K562 (cell line): ENCODE data around the gene MATCAP1. TPM values are rescaled to one million over a fixed set of nuclear protein-coding genes. Genes with fewer than 3 reads are reported as not detected.
A peak's percentile ranks its signal among the peaks of the same experiment; 100 is the strongest.

Experiments used
- CGGBP1 ChIP-seq: fragments of 250-450 bp; sonication (Bioruptor Pico); IDR thresholded peaks from 2 replicates; pipeline ENCODE4 v1.9.0; 2021; ENCODE audit warnings: mild to moderate bottlenecking
- FOXP4 ChIP-seq: sonication (generic); formaldehyde crosslinking; IDR thresholded peaks from 2 replicates; pipeline ENCODE4 v1.8.0; 2022; ENCODE audit warnings: mild to moderate bottlenecking, missing genetic modification reagents, borderline replicate concordance
- POLR3G ChIP-seq: IDR thresholded peaks from 2 replicates; pipeline ENCODE4 v1.6.1; 2011; ENCODE audit not compliant: insufficient read length, insufficient replicate concordance; ENCODE audit errors: extremely low read depth
- RBFOX2 ChIP-seq: fragments of 200-400 bp; formaldehyde crosslinking; IDR thresholded peaks from 2 replicates; pipeline ENCODE4 v1.6.1; 2017; ENCODE audit warnings: low read depth, mild to moderate bottlenecking, low read length, moderate library complexity
- RNF2 ChIP-seq: sonication (generic); IDR thresholded peaks from 2 replicates; pipeline ENCODE4 v1.6.1; 2016
- SIN3A ChIP-seq, 2 experiments: fragments of 150-350 bp in 1 of 2; IDR thresholded peaks; 2 replicates each; pipeline ENCODE4 v1.6.1; 2011 to 2016; ENCODE audit warnings: borderline replicate concordance in 2 of 2, low read depth in 2 of 2, low read length in 2 of 2, mild to moderate bottlenecking in 2 of 2, moderate library complexity in 2 of 2; ENCODE audit not compliant: control insufficient read depth in 1 of 2
- STAT6 ChIP-seq: sonication (generic); formaldehyde crosslinking; IDR thresholded peaks from 2 replicates; pipeline ENCODE4 v1.8.1; 2023; ENCODE audit warnings: mild to moderate bottlenecking, missing genetic modification reagents
- USF1 ChIP-seq: sonication (generic); formaldehyde crosslinking; IDR thresholded peaks from 2 replicates; pipeline ENCODE4 v1.9.0; 2022; ENCODE audit warnings: mild to moderate bottlenecking, missing genetic modification reagents
- WHSC1 ChIP-seq: IDR thresholded peaks from one replicate; pipeline ENCODE4 v1.6.1; 2012; ENCODE audit warnings: low read length, control low read depth, inconsistent platforms
- ZFX ChIP-seq: sonication (generic); formaldehyde crosslinking; IDR thresholded peaks from 2 replicates; pipeline ENCODE4 v1.8.0; 2022; ENCODE audit warnings: mild to moderate bottlenecking, missing genetic modification reagents, moderate library complexity
- ZNF184 ChIP-seq: sonication (generic); formaldehyde crosslinking; IDR thresholded peaks from 2 replicates; pipeline ENCODE4 v1.5.0; 2020; ENCODE audit warnings: missing genetic modification reagents
- ZNF318 ChIP-seq, 2 experiments: fragments of 450-650 bp; IDR thresholded peaks; 2 replicates each; pipeline ENCODE4 v1.6.1; 2016; ENCODE audit warnings: mild to moderate bottlenecking in 2 of 2, borderline replicate concordance in 1 of 2, low read depth in 1 of 2, moderate library complexity in 1 of 2
- polyA plus RNA-seq, 8 experiments: library from polyadenylated mRNA; depleted of rRNA in 4 of 8; stranded (reverse) in 5 of 8; unstranded in 3 of 8; fragments of >200 nt; fragmentation: Nextera tagmentation in 2 of 8; fragmentation: Illumina TruSeq in 1 of 8; extraction: Ambion mirVana in 2 of 8; extraction: Trizol in 1 of 8; gene quantifications; 2 replicates each; pipeline versions ENCODE4 v1.2.1 to v1.2.3, GENCODE V29; 2011 to 2014; ENCODE audit warnings: inconsistent platforms in 1 of 8, missing spikeins in 1 of 8
- total RNA-seq, 7 experiments: library from RNA; depleted of rRNA in 6 of 7; stranded (reverse); fragments of >200 nt in 6 of 7; fragmentation: Illumina TruSeq in 2 of 7; extraction: Trizol in 2 of 7; gene quantifications; 2 replicates each; pipeline versions ENCODE4 v1.2.1 to v1.2.3, GENCODE V29; 2011 to 2021; ENCODE audit warnings: low replicate concordance in 1 of 7

Gene MATCAP1
- total and polyA plus RNA-seq, 9 of the 15 experiments (the other 6 are each of a cell fraction or from before 2014, with no cell fraction given), result 3.4 to 20.5 (median 10.3) TPM

- TF ChIP-seq SIN3A (IDR thresholded peaks at IDR 0.05; ENCODE audit: borderline replicate concordance in 2 of 2, control insufficient read depth in 1 of 2, low read depth in 2 of 2, low read length in 2 of 2), result 0 out of 4 replicates have a peak, but pooled peaks have one; percentile 22 to 51
- peak; percentile 63 for TF ChIP-seq RBFOX2
- no peak for TF ChIP-seq WHSC1
- no peak for TF ChIP-seq USF1 (CRISPR knock-in tag)
- TF ChIP-seq STAT6 (CRISPR knock-in tag), result no peak
- no peak for TF ChIP-seq ZNF184 (CRISPR knock-in tag)
- TF ChIP-seq ZNF318 (IDR thresholded peaks at IDR 0.05; ENCODE audit: borderline replicate concordance in 1 of 2, low read depth in 1 of 2), result no peak
- no peak for TF ChIP-seq CGGBP1 (CRISPR knock-in tag)
- no peak for TF ChIP-seq FOXP4 (CRISPR knock-in tag)
- TF ChIP-seq RNF2, result peak; percentile 33; the same call in 1 of the 2 replicates
- no peak for TF ChIP-seq POLR3G
- TF ChIP-seq ZFX (CRISPR knock-in tag), result peak; percentile 74
These were observed 13.4 kb downstream of the MATCAP1 start, which contains the start of gene NOL3 (continued) for GRCh38 chr16:67170168-67170948.
